H9 (cell line): ENCODE results near the gene STXBP6. TPM values are rescaled to one million over a fixed set of nuclear protein-coding genes. Genes with fewer than 3 reads are reported as not detected.

Source experiments
- DNase-seq: peaks from one replicate; pipeline ENCODE4 v3.0.0-alpha.2; 2017
- H2AFZ ChIP-seq: one replicate; pipeline ENCODE4 v1.6.1; 2013; ENCODE audit warnings: mild to moderate bottlenecking, low read length, control low read depth, moderate library complexity
- H2AK5ac ChIP-seq: 2 replicates; pipeline ENCODE4 v1.6.1; 2013; ENCODE audit warnings: low read length, control low read depth, mixed read lengths; ENCODE audit not compliant: insufficient read length
- H2BK120ac ChIP-seq: one replicate; pipeline ENCODE4 v1.6.1; 2013; ENCODE audit warnings: low read depth, mild to moderate bottlenecking, low read length, control low read depth, inconsistent platforms; ENCODE audit not compliant: poor library complexity, severe bottlenecking
- H2BK12ac ChIP-seq: 2 replicates; pipeline ENCODE4 v1.6.1; 2013; ENCODE audit warnings: low read length, control low read depth, mixed read lengths, low read depth; ENCODE audit not compliant: insufficient read length
- H2BK15ac ChIP-seq: 2 replicates; pipeline ENCODE4 v1.6.1; 2013; ENCODE audit warnings: low read depth, low read length, control low read depth
- H2BK20ac ChIP-seq: one replicate; pipeline ENCODE4 v1.6.1; 2013; ENCODE audit warnings: low read depth, mild to moderate bottlenecking, low read length, control low read depth, inconsistent platforms; ENCODE audit not compliant: poor library complexity, severe bottlenecking
- H2BK5ac ChIP-seq: 2 replicates; pipeline ENCODE4 v1.6.1; 2013; ENCODE audit warnings: low read length, control low read depth, mixed read lengths; ENCODE audit not compliant: insufficient read length
- H3K14ac ChIP-seq: 2 replicates; pipeline ENCODE4 v1.6.1; 2013; ENCODE audit warnings: low read length, control low read depth; ENCODE audit not compliant: insufficient read depth
- H3K18ac ChIP-seq: 2 replicates; pipeline ENCODE4 v1.6.1; 2013; ENCODE audit warnings: low read depth, mild to moderate bottlenecking, mixed read lengths, low read length, control low read depth; ENCODE audit not compliant: insufficient read length
- H3K23ac ChIP-seq: 2 replicates; pipeline ENCODE4 v1.6.1; 2013; ENCODE audit warnings: low read length, control low read depth, mixed read lengths, low read depth; ENCODE audit not compliant: insufficient read length
- H3K23me2 ChIP-seq: 2 replicates; pipeline ENCODE4 v1.6.1; 2013; ENCODE audit warnings: low read depth, mild to moderate bottlenecking, mixed read lengths, low read length, control low read depth; ENCODE audit not compliant: insufficient read length, poor library complexity, severe bottlenecking
- H3K27ac ChIP-seq: 2 replicates; pipeline ENCODE4 v1.5.1; 2013; ENCODE audit warnings: low read length, control low read depth, mixed read lengths, low read depth; ENCODE audit not compliant: insufficient read length
- H3K27me3 ChIP-seq: 2 replicates; pipeline ENCODE4 v1.6.1; 2013; ENCODE audit warnings: low read length, control low read depth, inconsistent platforms; ENCODE audit not compliant: insufficient read depth
- H3K4ac ChIP-seq: 2 replicates; pipeline ENCODE4 v1.6.1; 2013; ENCODE audit warnings: low read depth, mild to moderate bottlenecking, control low read depth, inconsistent platforms, low read length, moderate library complexity
- H3K4me1 ChIP-seq: 2 replicates; pipeline ENCODE4 v1.6.1; 2013; ENCODE audit warnings: low read length, control low read depth, inconsistent platforms; ENCODE audit not compliant: insufficient read depth
- H3K4me2 ChIP-seq: 2 replicates; pipeline ENCODE4 v1.6.1; 2013; ENCODE audit warnings: low read length, control low read depth, mixed read lengths; ENCODE audit not compliant: insufficient read length, insufficient read depth
- H3K56ac ChIP-seq: 2 replicates; pipeline ENCODE4 v1.6.1; 2013; ENCODE audit warnings: low read depth, mild to moderate bottlenecking, mixed read lengths, low read length, control low read depth; ENCODE audit not compliant: insufficient read length
- H3K79me1 ChIP-seq: 2 replicates; pipeline ENCODE4 v1.6.1; 2013; ENCODE audit warnings: low read depth, mild to moderate bottlenecking, moderate library complexity, low read length, control low read depth, inconsistent platforms; ENCODE audit not compliant: insufficient read depth, poor library complexity, severe bottlenecking
- H3K79me2 ChIP-seq: 2 replicates; pipeline ENCODE4 v1.6.1; 2013; ENCODE audit warnings: low read length, control low read depth, inconsistent platforms; ENCODE audit not compliant: insufficient read depth
- H3K9ac ChIP-seq: 2 replicates; pipeline ENCODE4 v1.6.1; 2013; ENCODE audit warnings: low read length, control low read depth, mixed read lengths; ENCODE audit not compliant: insufficient read length; ENCODE audit errors: extremely low read depth
- H3K9me3 ChIP-seq: one replicate; pipeline ENCODE4 v1.6.1; 2013; ENCODE audit warnings: low read depth, low read length, inconsistent platforms; ENCODE audit not compliant: control insufficient read depth
- H3T11ph ChIP-seq: one replicate; pipeline ENCODE4 v1.6.1; 2013; ENCODE audit warnings: mild to moderate bottlenecking, low read length, control low read depth, inconsistent platforms
- H4K20me1 ChIP-seq: one replicate; pipeline ENCODE4 v1.6.1; 2013; ENCODE audit not compliant: control insufficient read depth, insufficient read length, insufficient read depth
- H4K5ac ChIP-seq: 2 replicates; pipeline ENCODE4 v1.6.1; 2013; ENCODE audit warnings: low read depth, mild to moderate bottlenecking, mixed read lengths, low read length, control low read depth; ENCODE audit not compliant: insufficient read length
- H4K8ac ChIP-seq: replicated peaks from 2 replicates; pipeline ENCODE4 v1.6.1; 2013; ENCODE audit warnings: low read length, control low read depth, mixed read lengths, low read depth; ENCODE audit not compliant: insufficient read length
- H4K91ac ChIP-seq: 2 replicates; pipeline ENCODE4 v1.6.1; 2013; ENCODE audit warnings: low read depth, mild to moderate bottlenecking, moderate library complexity, mixed read lengths, low read length, control low read depth; ENCODE audit not compliant: insufficient read length
- H3K27ac Mint-ChIP-seq, 3 experiments: 2 replicates in 2 of 3; 3 replicates in 1 of 3; pipeline ENCODE4 v1.8.0; 2020 to 2021; ENCODE audit warnings: mixed read lengths in 3 of 3, mild to moderate bottlenecking in 1 of 3, moderate library complexity in 1 of 3
- H3K27me3 Mint-ChIP-seq: 2 replicates; pipeline ENCODE4 v1.8.0; 2021; ENCODE audit warnings: low read depth, mild to moderate bottlenecking, moderate library complexity, mixed read lengths
- H3K36me3 Mint-ChIP-seq, 3 experiments: 2 replicates in 2 of 3; 3 replicates in 1 of 3; pipeline ENCODE4 v1.8.0; 2020 to 2021; ENCODE audit warnings: low read depth in 3 of 3, mixed read lengths in 3 of 3; ENCODE audit not compliant: insufficient read depth in 1 of 3
- H3K4me1 Mint-ChIP-seq, 2 experiments: 2 replicates each; pipeline ENCODE4 v1.8.0; 2020; ENCODE audit warnings: mixed read lengths in 2 of 2
- H3K4me3 Mint-ChIP-seq, 2 experiments: 2 replicates in 1 of 2; 3 replicates in 1 of 2; pipeline ENCODE4 v1.8.0; 2020 to 2021; ENCODE audit warnings: mild to moderate bottlenecking in 2 of 2, mixed read lengths in 2 of 2, moderate library complexity in 1 of 2
- H3K9me3 Mint-ChIP-seq, 2 experiments: 2 replicates in 1 of 2; 3 replicates in 1 of 2; pipeline ENCODE4 v1.8.0; 2020; ENCODE audit warnings: mild to moderate bottlenecking in 2 of 2, mixed read lengths in 2 of 2, moderate library complexity in 1 of 2
- WGBS: extraction: QIAGEN DNeasy Blood & Tissue Kit; methylation state at CpG from one replicate; pipeline ENCODE4 v1.1.7; 2013; ENCODE audit warnings: missing lambda C conversion rate, low lambda C conversion rate, mixed read lengths; ENCODE audit not compliant: insufficient read length; ENCODE audit errors: extremely low coverage; 5-methylcytosine and 5-hydroxymethylcytosine counted together
- total RNA-seq: library from RNA; stranded (reverse); gene quantifications from 2 replicates; pipeline ENCODE4 v1.2.1, GENCODE V29; 2021
- TF ChIP-seq, protein P1 (sequence below): fragments of 200-600 bp; sonication (generic); conservative IDR thresholded peaks from 3 replicates; pipeline ENCODE4 v1.8.0; 2021; ENCODE audit warnings: antibody characterized with exemption, mild to moderate bottlenecking

STXBP6 gene
- total RNA-seq, 1 experiment from 2014 or later = 3.6 TPM

DNA sequence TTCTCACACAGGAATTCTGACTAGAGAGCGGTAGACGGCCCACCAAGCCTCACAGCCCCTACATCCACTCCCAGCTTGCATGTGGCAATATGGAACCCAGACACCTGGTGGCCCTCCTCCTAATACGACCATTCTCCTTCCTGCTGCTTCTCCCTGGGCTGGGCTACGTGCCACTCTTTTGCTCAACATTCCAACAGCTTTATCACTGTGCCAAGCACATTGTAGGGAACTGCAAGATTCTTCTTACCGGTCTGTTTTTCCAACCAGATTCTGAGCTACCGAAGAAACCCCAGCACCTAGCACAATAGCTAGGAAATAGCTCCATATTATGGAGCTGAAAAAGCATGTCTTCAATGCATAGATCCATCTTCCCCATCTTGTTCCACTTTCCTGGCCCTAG lies 58.1 kb downstream of the STXBP6 start:
- no peak overlapping the region for H2AFZ ChIP-seq
- Mint-ChIP-seq H3K9me3 (no peaks in the 10 kb centered on the region), H3K27me3 (peaks cover 2% of the 10 kb centered on the region; the same call in 1 of the 2 replicates), H3K27ac (no peak overlapping the region), H3K4me1 (peaks cover 0 to 6% of the 10 kb centered on the region in 2 experiments; a peak in 1 of 4 replicates), H3K4me3 (no peak overlapping the region), H3K36me3 (no peaks in the 10 kb centered on the region)
- no peaks in the 10 kb centered on the region for H3K4me1 ChIP-seq
- H4K5ac ChIP-seq = no peak overlapping the region
- H4K8ac ChIP-seq = no peak overlapping the region
- no peak overlapping the region for H3K56ac ChIP-seq
- H3K79me2 ChIP-seq = no peaks in the 10 kb centered on the region
- H3K23me2 ChIP-seq = no peaks in the 10 kb centered on the region
- H3K9me3 ChIP-seq = no peaks in the 10 kb centered on the region
- H2AK5ac ChIP-seq = no peak overlapping the region
- no peak overlapping the region for H2BK12ac ChIP-seq
- no peak overlapping the region for H2BK120ac ChIP-seq
- H3K14ac ChIP-seq = no peak overlapping the region
- WGBS = no CpG with 5 or more reads among the region's 6 CpGs
- no peak overlapping the region for H3K9ac ChIP-seq
- no peak for DNase-seq
- H2BK20ac ChIP-seq = no peak overlapping the region
- H2BK5ac ChIP-seq = no peak overlapping the region
- no peaks in the 10 kb centered on the region for H4K20me1 ChIP-seq
- no peak overlapping the region for H3K27ac ChIP-seq
- no peak overlapping the region for H3K4me2 ChIP-seq
- no peak overlapping the region for H3T11ph ChIP-seq
- TF ChIP-seq, protein P1, sequence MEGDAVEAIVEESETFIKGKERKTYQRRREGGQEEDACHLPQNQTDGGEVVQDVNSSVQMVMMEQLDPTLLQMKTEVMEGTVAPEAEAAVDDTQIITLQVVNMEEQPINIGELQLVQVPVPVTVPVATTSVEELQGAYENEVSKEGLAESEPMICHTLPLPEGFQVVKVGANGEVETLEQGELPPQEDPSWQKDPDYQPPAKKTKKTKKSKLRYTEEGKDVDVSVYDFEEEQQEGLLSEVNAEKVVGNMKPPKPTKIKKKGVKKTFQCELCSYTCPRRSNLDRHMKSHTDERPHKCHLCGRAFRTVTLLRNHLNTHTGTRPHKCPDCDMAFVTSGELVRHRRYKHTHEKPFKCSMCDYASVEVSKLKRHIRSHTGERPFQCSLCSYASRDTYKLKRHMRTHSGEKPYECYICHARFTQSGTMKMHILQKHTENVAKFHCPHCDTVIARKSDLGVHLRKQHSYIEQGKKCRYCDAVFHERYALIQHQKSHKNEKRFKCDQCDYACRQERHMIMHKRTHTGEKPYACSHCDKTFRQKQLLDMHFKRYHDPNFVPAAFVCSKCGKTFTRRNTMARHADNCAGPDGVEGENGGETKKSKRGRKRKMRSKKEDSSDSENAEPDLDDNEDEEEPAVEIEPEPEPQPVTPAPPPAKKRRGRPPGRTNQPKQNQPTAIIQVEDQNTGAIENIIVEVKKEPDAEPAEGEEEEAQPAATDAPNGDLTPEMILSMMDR = no peak
- no peak overlapping the region for H4K91ac ChIP-seq
- no peak overlapping the region for H3K18ac ChIP-seq
- H3K23ac ChIP-seq = no peak overlapping the region
- H3K79me1 ChIP-seq = no peaks in the 10 kb centered on the region
- no peak overlapping the region for H3K4ac ChIP-seq
- H2BK15ac ChIP-seq = no peak overlapping the region
- H3K27me3 ChIP-seq = no peaks in the 10 kb centered on the region
